IMR-90 (cell line): ENCODE results near the gene CROT. TPM values are rescaled to one million over a fixed set of nuclear protein-coding genes. Genes with fewer than 3 reads are reported as not detected.

Experiments used
- ATAC-seq: fragments of 200-7000 bp; cut with Tn5 transposase; 2 replicates; pipeline ENCODE4 v1.9.1; 2020; ENCODE audit warnings: low read depth, mild to moderate bottlenecking, moderate library complexity
- BruUV-seq: library from RNA; stranded (reverse); fragments of 400-500 nt; replicated peaks from 2 replicates; lab custom pipeline; 2021; lab: Mats Ljungman, UMichigan
- CTCF ChIA-PET: fragments of 300-600 bp; formaldehyde crosslinking; extraction: SDS; loops from one replicate; lab custom pipeline; 2021; ENCODE audit warnings: antibody characterized with exemption; lab: Yijun Ruan, JAX
- POLR2A ChIA-PET: fragments of 300-600 bp; sonication (Branson Sonifier 250); formaldehyde crosslinking; loops from one replicate; lab custom pipeline; 2022; ENCODE audit warnings: antibody characterized with exemption; ENCODE audit not compliant: unreplicated experiment; lab: Charles Lee
- DNase-seq: peaks from one replicate; pipeline ENCODE4 v3.0.0; 2013
- H2AFZ ChIP-seq: replicated peaks from 2 replicates; pipeline ENCODE3; 2013; ENCODE audit warnings: low read length, mild to moderate bottlenecking; ENCODE audit not compliant: poor library complexity
- H2AK5ac ChIP-seq: 2 replicates; pipeline ENCODE4 v1.6.1; 2013; ENCODE audit warnings: low read depth, low read length, inconsistent platforms
- H2AK9ac ChIP-seq: replicated peaks from 2 replicates; pipeline ENCODE3; 2013; ENCODE audit warnings: mild to moderate bottlenecking, low read depth, low read length, moderate library complexity; ENCODE audit not compliant: poor library complexity
- H2BK120ac ChIP-seq: 2 replicates; pipeline ENCODE4 v1.6.1; 2013; ENCODE audit warnings: low read depth, low read length, inconsistent platforms
- H2BK15ac ChIP-seq: 3 replicates; pipeline ENCODE4 v1.6.1; 2013; ENCODE audit warnings: low read depth, low read length, inconsistent platforms
- H2BK20ac ChIP-seq: 2 replicates; pipeline ENCODE4 v1.6.1; 2013; ENCODE audit warnings: low read depth, mild to moderate bottlenecking, inconsistent platforms, low read length, moderate library complexity
- H2BK5ac ChIP-seq: 2 replicates; pipeline ENCODE4 v1.6.1; 2013; ENCODE audit warnings: mild to moderate bottlenecking, low read depth, low read length, inconsistent platforms; ENCODE audit not compliant: poor library complexity, severe bottlenecking
- H3K14ac ChIP-seq: replicated peaks from 2 replicates; pipeline ENCODE4 v1.6.1; 2013; ENCODE audit warnings: low read depth, low read length, inconsistent platforms
- H3K18ac ChIP-seq: 2 replicates; pipeline ENCODE4 v1.6.1; 2013; ENCODE audit warnings: low read depth, low read length, control low read depth
- H3K23ac ChIP-seq: 2 replicates; pipeline ENCODE4 v1.6.1; 2013; ENCODE audit warnings: low read depth, low read length, inconsistent platforms
- H3K27ac ChIP-seq: 2 replicates; pipeline ENCODE4 v1.5.1; 2013; ENCODE audit warnings: mild to moderate bottlenecking, control low read depth, low read length; ENCODE audit not compliant: insufficient read depth
- H3K27me3 ChIP-seq: 2 replicates; pipeline ENCODE4 v1.6.1; 2013; ENCODE audit warnings: low read length; ENCODE audit not compliant: control insufficient read depth, insufficient read depth
- H3K36me3 ChIP-seq: 2 replicates; pipeline ENCODE4 v1.6.1; 2013; ENCODE audit warnings: low read length, mixed read lengths; ENCODE audit not compliant: control insufficient read depth, insufficient read depth
- H3K4ac ChIP-seq: 2 replicates; pipeline ENCODE4 v1.6.1; 2013; ENCODE audit warnings: low read depth, low read length, inconsistent platforms
- H3K4me1 ChIP-seq: 2 replicates; pipeline ENCODE4 v1.6.1; 2013; ENCODE audit warnings: low read length, mixed read lengths; ENCODE audit not compliant: control insufficient read depth, insufficient read depth
- H3K4me2 ChIP-seq: 2 replicates; pipeline ENCODE4 v1.6.1; 2013; ENCODE audit warnings: low read depth, mild to moderate bottlenecking, control low read depth, low read length, moderate library complexity
- H3K4me3 ChIP-seq: 2 replicates; pipeline ENCODE4 v1.5.1; 2013; ENCODE audit warnings: low read depth, mild to moderate bottlenecking, control low read depth, low read length, moderate library complexity; ENCODE audit not compliant: insufficient read depth
- H3K56ac ChIP-seq: 2 replicates; pipeline ENCODE4 v1.6.1; 2013; ENCODE audit warnings: low read length, inconsistent platforms; ENCODE audit not compliant: insufficient read depth; ENCODE audit errors: extremely low read depth
- H3K79me1 ChIP-seq, 2 experiments: 2 replicates each; pipeline ENCODE4 v1.6.1; 2013; ENCODE audit warnings: low read length in 2 of 2, inconsistent platforms in 1 of 2, low read depth in 1 of 2
- H3K9ac ChIP-seq: 2 replicates; pipeline ENCODE4 v1.6.1; 2013; ENCODE audit warnings: low read depth, low read length, control low read depth
- H3K9me1 ChIP-seq: 2 replicates; pipeline ENCODE4 v1.6.1; 2013; ENCODE audit warnings: low read length, inconsistent platforms; ENCODE audit not compliant: insufficient read depth
- H3K9me3 ChIP-seq: 2 replicates; pipeline ENCODE4 v1.6.1; 2013; ENCODE audit warnings: low read length; ENCODE audit not compliant: control insufficient read depth, insufficient read depth
- H4K20me1 ChIP-seq: 2 replicates; pipeline ENCODE4 v1.6.1; 2013; ENCODE audit warnings: low read length, inconsistent platforms; ENCODE audit not compliant: insufficient read depth
- H4K5ac ChIP-seq: 2 replicates; pipeline ENCODE4 v1.6.1; 2013; ENCODE audit warnings: mild to moderate bottlenecking, low read depth, low read length, control low read depth
- H4K8ac ChIP-seq, 2 experiments: 2 replicates each; pipeline ENCODE4 v1.6.1; 2013; ENCODE audit warnings: low read depth in 2 of 2, low read length in 2 of 2, control low read depth in 1 of 2, inconsistent platforms in 1 of 2
- H4K91ac ChIP-seq: 2 replicates; pipeline ENCODE4 v1.6.1; 2013; ENCODE audit warnings: low read depth, low read length, inconsistent platforms; ENCODE audit not compliant: insufficient read depth
- CHD1 ChIP-seq: IDR thresholded peaks from 2 replicates; pipeline ENCODE4 v1.6.1; 2012; ENCODE audit warnings: low read depth, low read length, improper control_type of control experiment
- FOS ChIP-seq: fragments of 150-350 bp; IDR thresholded peaks from 2 replicates; pipeline ENCODE4 v1.6.1; 2016; ENCODE audit warnings: low read depth, low read length
- MXI1 ChIP-seq: IDR thresholded peaks from 2 replicates; pipeline ENCODE4 v1.6.1; 2012; ENCODE audit warnings: low read depth, mild to moderate bottlenecking, low read length, moderate library complexity, borderline replicate concordance
- POLR2A ChIP-seq: IDR thresholded peaks from 2 replicates; pipeline ENCODE4 v1.6.1; 2012; ENCODE audit warnings: mild to moderate bottlenecking, low read depth, low read length
- RAD21 ChIP-seq: IDR thresholded peaks from 2 replicates; pipeline ENCODE4 v1.6.1; 2012; ENCODE audit warnings: low read length, improper control_type of control experiment
- SMC3 ChIP-seq: fragments of 150-350 bp; IDR thresholded peaks from 2 replicates; pipeline ENCODE4 v1.6.1; 2016; ENCODE audit warnings: low read depth, mild to moderate bottlenecking, antibody characterized with exemption, low read length, moderate library complexity
- WGBS, 2 experiments: methylation state at CpG; one replicate each; pipeline versions ENCODE4 v1.1.5 to v1.1.7; 2013; ENCODE audit warnings: missing lambda C conversion rate in 2 of 2; ENCODE audit not compliant: insufficient read length in 1 of 2; ENCODE audit errors: extremely low coverage in 2 of 2; 5-methylcytosine and 5-hydroxymethylcytosine counted together
- dilution Hi-C: fragments of 300-500 bp; cut with HindIII; formaldehyde crosslinking; loops from one replicate; pipeline ENCODE4 v1.14.3; 2018; ENCODE audit warnings: low sequenced_read_pairs; ENCODE audit not compliant: unreplicated experiment
- in situ Hi-C: fragments of 300-500 bp; cut with MboI; formaldehyde crosslinking; loops from 3 replicates; pipeline ENCODE4 v1.14.3; 2019; ENCODE audit warnings: low sequenced_read_pairs, inconsistent platforms, mixed read lengths
- intact Hi-C: fragments of 100-400 bp; cut with micrococcal nuclease; formaldehyde crosslinking; loops from 2 replicates; pipeline ENCODE4 v1.10.0; 2022
- polyA plus RNA-seq, 3 experiments: library from polyadenylated mRNA; depleted of rRNA; stranded (reverse); fragments of >200 nt; gene quantifications; 2 replicates each; pipeline ENCODE4 v1.2.3, GENCODE V29; 2012; ENCODE audit warnings: low replicate concordance in 1 of 3
- total RNA-seq: library from RNA; depleted of rRNA; stranded (reverse); fragments of >200 nt; gene quantifications from 2 replicates; pipeline ENCODE4 v1.2.3, GENCODE V29; 2012
- TF ChIP-seq, protein P1 (sequence below): fragments of 150-350 bp; IDR thresholded peaks from 2 replicates; pipeline ENCODE4 v1.6.1; 2016; ENCODE audit warnings: low read depth, mild to moderate bottlenecking, low read length, moderate library complexity, borderline replicate concordance

Gene CROT
- total and polyA plus RNA-seq, 2 of the 4 experiments (the other 2 are of a cell fraction) = 7.5 to 10.0 TPM

DNA sequence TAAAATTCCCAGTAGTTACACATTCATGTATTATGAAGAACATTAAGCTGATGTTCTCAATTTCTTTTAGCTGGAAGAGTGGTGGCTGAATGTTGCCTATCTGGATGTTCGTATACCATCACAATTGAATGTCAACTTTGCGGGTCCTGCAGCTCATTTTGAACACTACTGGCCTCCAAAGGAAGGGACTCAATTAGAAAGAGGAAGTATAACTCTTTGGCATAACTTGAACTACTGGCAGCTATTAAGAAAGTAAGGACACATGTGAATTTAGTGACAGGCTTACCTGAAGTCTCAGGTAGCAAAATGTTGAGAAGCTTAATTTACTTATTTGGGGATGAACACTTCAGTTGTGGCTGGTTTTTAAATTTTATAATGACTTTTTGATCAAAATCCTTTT lies 15.9 kb downstream of the CROT start:
- ATAC-seq = no peak
- Histone ChIP-seq H2AFZ (no peak overlapping the region), H4K20me1 (no peaks in the 10 kb centered on the region), H3K23ac (no peak overlapping the region; the same call in 1 of the 2 replicates), H2BK20ac (no peak overlapping the region), H3K9me3 (no peaks in the 10 kb centered on the region), H3K9me1 (no peaks in the 10 kb centered on the region; the same call in 1 of the 2 replicates), H3K79me1 (no peaks in the 10 kb centered on the region; a peak in 1 of 4 replicates), H3K36me3 (peaks cover 30% of the 10 kb centered on the region), H3K4me2 (no peak overlapping the region), H3K4me1 (peaks cover 2% of the 10 kb centered on the region), H3K14ac (no peak overlapping the region), H3K56ac (no peak overlapping the region), H3K27ac (no peak overlapping the region), H3K27me3 (no peaks in the 10 kb centered on the region), H4K5ac (no peak overlapping the region), H3K9ac (no peak overlapping the region), H3K18ac (no peak overlapping the region), H2BK5ac (no peak overlapping the region), H2BK120ac (no peak overlapping the region), H3K4ac (no peak overlapping the region), H2AK9ac (no peak overlapping the region), H3K4me3 (no peak overlapping the region), H4K91ac (no peak overlapping the region), H2AK5ac (no peak overlapping the region), H2BK15ac (no peak overlapping the region), H4K8ac (no peak overlapping the region)
- CTCF ChIA-PET = interaction anchor here (1.1 kb wide), 1 partner anchor 9 kb away, joined by 3 read pairs; no protein-coding TSS in a partner anchor
- TF ChIP-seq CHD1 (no peak), POLR2A (no peak), SMC3 (no peak), MXI1 (no peak), RAD21 (no peak), FOS (no peak)
- TF ChIP-seq, protein P1, sequence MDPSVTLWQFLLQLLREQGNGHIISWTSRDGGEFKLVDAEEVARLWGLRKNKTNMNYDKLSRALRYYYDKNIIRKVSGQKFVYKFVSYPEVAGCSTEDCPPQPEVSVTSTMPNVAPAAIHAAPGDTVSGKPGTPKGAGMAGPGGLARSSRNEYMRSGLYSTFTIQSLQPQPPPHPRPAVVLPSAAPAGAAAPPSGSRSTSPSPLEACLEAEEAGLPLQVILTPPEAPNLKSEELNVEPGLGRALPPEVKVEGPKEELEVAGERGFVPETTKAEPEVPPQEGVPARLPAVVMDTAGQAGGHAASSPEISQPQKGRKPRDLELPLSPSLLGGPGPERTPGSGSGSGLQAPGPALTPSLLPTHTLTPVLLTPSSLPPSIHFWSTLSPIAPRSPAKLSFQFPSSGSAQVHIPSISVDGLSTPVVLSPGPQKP = no peak
- in situ Hi-C loops = no loop called here
- dilution Hi-C loops = no loop called here
- no TSS peak for BruUV-seq
- intact Hi-C loops = no loop called here
- POLR2A ChIA-PET = no interaction called here
- DNase-seq = no peak
- WGBS, 2 experiments = no CpG with 5 or more reads among the region's 2 CpGs
